OCI-LY7 (cell line): Measurements from ENCODE around the gene PAK5.
A peak's percentile ranks its signal among the peaks of the same experiment; 100 is the strongest.

ENCODE experiments used
- EZH2phosphoT487 ChIP-seq: fragments of 200-600 bp; sonication (generic); IDR thresholded peaks from 2 replicates; pipeline ENCODE4 v1.6.1; 2018; ENCODE audit warnings: low read depth, borderline replicate concordance, mild to moderate bottlenecking, mixed run types, antibody characterized with exemption, low read length, moderate library complexity, mixed read lengths
- TF ChIP-seq, protein P1 (sequence below): fragments of 200-600 bp; sonication (generic); conservative IDR thresholded peaks from 2 replicates; pipeline ENCODE4 v1.5.1; 2014; ENCODE audit warnings: mild to moderate bottlenecking, antibody characterized with exemption, low read length, moderate library complexity, mixed read lengths

- TF ChIP-seq, protein P1, sequence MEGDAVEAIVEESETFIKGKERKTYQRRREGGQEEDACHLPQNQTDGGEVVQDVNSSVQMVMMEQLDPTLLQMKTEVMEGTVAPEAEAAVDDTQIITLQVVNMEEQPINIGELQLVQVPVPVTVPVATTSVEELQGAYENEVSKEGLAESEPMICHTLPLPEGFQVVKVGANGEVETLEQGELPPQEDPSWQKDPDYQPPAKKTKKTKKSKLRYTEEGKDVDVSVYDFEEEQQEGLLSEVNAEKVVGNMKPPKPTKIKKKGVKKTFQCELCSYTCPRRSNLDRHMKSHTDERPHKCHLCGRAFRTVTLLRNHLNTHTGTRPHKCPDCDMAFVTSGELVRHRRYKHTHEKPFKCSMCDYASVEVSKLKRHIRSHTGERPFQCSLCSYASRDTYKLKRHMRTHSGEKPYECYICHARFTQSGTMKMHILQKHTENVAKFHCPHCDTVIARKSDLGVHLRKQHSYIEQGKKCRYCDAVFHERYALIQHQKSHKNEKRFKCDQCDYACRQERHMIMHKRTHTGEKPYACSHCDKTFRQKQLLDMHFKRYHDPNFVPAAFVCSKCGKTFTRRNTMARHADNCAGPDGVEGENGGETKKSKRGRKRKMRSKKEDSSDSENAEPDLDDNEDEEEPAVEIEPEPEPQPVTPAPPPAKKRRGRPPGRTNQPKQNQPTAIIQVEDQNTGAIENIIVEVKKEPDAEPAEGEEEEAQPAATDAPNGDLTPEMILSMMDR = peak; percentile 97
- no peak for TF ChIP-seq EZH2phosphoT487
Observed at GRCh38 chr20:9616833-9617461, 221.9 kb downstream of the PAK5 start.
